GM21447 (cell line): ENCODE measurements around the gene INTS1.

Experiments
- ATAC-seq: cut with Tn5 transposase; IDR thresholded peaks from one replicate; pipeline ENCODE4 v1.9.1; 2021; ENCODE audit not compliant: unreplicated experiment

INTS1 gene

DNA sequence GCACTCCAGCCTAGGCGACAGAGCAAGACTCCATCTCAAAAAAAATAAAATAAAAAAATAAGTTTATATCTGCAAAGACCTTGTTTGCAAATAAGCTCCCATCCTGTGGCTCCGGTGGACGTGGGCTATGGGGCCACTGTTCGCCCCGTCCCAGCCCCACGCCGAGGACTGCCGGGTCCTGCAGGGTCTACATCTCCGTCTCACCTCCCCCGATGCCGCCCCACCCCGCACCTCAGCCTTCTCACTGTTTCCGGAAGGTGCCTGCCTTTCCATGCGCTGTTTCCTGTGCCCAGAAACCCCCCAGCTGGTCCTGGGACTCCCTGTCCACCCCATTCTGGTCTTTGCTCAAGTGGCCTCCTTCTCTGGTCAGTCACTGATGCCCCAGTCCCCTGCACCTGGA, 5.0 kb upstream of the INTS1 start:
- ATAC-seq, result no peak

DNA sequence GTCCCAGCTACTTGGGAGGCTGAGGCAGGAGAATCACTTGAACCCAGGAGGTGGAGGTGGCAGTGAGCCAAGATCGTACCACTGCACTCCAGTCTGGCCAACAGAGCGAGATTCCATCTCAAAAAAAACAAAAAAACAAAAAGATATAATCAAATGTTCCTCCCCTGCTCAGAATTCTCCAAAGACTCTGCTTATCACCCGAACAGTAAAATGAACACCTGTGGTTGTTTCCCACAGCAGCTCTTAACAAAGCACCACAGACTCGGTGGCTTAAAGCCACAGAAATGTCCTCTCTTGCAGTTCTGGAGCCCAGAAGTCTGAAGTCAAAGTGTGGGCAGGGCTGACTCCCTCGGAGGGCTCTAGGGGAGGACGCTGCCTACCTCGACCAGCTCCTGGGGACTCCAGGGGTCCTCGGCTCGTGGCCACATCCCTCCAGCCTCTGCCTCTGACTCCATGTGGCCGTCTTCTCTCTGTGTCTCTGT, 4.1 kb upstream of the INTS1 start:
- no peak for ATAC-seq

DNA sequence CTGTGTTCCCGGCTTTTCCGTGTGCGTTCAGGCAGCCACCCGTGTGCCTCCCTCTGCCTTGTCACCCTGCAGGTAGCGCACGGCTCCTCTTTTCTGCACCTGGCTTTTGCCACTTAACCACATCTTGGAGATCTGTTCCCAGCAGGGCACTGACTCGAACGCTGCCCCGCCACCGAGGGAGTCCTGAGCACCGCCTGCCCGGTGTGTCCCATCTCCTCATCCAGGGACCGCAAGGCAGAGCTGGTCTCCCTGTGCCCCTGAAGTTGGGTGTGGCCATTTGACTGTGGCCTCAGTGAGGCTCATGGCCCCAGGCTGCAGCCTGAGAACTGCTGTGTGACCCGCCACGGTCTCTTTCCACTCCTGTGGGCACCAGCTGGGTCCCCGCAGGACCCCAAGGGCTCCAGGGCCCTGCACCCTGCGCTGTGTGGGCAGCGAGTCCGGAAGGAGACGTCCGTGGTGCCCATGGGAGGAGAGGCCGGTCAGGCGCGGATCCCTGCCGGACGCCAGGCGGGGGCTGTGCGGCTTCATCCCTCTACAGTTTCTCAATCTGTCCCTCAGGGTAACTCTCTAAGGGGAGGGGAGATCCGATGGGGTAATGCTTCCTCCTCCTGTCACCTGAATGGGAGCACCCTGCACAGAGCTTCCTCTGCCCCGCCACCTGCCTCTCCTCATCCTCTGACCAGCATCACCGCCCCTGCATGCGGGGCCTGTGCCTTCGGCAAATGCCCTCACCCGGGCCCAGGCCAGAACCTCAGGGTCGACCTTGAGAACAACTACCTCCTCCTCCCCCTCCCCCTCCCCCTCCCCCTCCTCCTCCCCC, 1.8 kb upstream of the INTS1 start:
- ATAC-seq, result no peak

DNA sequence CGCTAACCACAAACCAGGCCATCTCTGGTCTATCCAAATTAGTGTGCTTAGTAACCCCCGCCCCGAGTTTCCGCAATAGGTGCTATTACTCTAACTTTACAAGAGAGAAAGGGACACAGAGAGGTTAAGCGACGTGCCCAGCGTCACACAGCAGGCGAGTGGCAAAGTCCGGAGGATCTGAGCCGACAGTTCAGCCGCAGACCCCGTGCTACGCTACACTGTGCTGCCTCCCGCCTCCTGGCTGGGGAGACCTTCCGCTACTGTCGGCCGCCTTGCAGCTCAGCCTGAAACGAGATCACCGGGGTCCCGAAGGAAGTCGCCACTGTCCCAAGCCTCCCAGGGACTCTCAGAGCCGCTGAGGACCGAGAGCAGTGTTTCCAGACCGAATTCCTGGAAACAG, 799 bp downstream of the INTS1 start:
- no peak for ATAC-seq

DNA sequence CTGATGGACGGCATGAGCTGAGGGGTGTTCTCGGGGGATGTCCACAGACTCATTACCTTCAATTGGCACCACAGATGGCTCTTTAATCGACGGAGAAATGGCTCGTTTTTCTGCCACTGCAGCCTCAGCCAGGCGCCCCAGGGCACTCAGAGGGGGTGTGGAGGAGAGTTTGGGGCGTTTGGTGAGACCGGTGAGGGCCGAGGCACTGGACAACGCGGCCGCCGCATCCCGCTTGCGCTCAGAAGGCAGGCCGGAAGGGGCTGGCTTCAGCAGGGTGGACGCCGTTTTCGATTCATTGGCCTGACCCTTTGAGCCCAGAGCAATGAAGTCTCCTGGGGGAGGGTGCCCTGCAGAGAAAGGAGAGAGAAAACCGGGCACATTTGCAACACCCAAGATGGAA, 1.3 kb downstream of the INTS1 start:
- ATAC-seq, result no peak

DNA sequence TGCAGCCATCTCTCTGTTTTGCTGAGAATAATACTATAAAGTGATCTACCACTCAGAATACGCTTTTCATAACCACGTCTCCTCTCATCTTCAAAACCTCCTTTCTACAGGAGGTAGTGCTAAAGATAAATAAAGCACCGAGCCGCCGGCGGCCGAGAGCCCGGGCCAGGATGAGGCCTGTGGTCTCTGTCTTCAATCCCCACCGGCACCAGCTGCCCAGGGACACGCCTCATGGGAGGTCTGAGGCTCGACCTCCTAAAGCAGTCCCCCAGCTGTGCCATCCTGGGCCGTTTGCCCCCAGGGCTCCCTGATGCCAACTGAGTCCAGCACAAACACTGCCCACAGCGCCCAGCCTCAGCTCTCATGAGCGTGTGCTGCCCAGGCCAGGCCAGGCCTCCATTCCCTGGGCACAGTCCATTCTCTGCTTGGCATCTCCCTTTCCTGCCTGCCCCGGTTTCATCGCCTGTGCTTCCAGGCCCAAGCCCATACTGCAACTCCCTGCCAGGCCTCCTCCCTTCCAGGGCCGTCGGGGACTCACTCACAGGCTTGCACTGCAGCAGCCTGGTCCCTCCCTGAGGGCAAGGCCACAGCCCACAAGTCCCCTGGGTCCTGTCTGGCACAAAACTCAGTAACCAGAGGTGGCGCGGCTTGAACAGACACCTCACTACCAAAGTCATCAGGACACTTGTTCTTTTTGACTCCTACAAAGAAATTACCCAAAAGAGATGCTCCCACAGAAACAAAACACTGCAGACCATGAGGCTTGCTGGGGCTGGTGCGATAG, 2.5 kb downstream of the INTS1 start:
- no peak for ATAC-seq

DNA sequence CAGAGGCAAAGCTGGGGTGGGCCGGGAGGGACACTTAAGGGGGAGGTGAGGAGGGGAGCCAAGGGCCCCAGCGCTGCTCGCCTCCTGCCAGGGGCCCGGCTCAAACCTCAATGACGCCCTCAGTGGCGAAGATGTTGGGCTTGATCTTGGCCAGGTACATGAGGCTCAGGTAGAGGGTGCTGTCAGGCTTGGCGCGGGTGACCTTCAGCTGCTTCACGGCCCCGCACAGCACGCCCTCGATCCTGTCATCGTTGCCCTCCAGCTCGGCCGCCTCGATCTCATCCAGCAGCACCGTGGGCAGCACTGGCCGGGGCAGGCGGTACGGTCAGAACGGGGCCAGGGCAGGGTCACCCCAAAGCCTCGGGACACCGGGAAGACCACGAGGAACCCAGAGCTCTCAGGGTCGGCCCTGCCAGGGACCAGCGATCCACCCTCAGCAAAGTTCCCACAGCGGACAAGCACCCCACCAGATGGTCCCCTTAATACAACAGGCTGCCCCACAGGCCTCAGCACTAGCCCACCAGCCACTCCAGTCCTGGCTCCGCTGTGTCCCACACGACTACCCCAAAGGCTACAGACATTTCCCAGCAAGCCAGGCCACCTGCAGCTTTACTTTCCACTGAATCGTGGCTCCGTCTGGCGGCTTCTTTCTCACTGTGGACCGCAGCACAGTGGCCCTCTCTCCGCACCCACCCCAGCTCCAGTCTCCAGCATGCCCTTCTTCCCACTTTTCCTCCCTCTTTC, 4.0 kb downstream of the INTS1 start:
- ATAC-seq, result no peak

DNA sequence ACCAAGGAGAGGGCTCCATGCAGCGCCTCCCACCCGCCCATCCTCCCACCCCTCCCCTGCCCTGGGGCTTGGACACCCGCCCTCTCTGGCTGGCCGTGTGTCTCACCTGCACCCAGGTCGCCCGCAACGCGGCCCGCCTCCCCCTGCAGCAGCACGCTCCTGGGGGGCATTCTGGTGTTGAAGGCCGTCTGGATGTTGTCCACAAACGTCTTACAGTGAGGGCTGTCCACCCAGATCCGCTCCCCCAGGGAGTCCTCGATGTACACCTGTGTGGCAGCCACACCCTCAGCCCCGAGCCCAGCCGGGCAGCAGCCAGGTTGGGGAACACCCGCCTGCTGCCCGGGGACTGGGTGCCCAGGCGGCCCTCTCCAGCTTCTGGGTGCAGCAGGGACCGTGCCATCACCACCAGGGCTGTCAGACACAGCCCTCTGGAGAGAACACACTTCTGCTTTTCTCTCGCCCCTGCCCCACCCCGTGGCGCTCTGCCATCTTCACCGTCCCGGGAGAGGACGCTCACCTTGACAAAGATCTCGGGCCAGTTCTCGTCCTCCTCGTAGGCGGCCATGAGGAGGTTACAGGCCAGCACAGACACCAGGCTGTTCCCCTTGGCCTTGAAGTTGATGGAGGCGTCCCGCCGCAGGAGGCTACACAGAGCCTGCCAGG, 4.7 kb downstream of the INTS1 start:
- ATAC-seq, result no peak

DNA sequence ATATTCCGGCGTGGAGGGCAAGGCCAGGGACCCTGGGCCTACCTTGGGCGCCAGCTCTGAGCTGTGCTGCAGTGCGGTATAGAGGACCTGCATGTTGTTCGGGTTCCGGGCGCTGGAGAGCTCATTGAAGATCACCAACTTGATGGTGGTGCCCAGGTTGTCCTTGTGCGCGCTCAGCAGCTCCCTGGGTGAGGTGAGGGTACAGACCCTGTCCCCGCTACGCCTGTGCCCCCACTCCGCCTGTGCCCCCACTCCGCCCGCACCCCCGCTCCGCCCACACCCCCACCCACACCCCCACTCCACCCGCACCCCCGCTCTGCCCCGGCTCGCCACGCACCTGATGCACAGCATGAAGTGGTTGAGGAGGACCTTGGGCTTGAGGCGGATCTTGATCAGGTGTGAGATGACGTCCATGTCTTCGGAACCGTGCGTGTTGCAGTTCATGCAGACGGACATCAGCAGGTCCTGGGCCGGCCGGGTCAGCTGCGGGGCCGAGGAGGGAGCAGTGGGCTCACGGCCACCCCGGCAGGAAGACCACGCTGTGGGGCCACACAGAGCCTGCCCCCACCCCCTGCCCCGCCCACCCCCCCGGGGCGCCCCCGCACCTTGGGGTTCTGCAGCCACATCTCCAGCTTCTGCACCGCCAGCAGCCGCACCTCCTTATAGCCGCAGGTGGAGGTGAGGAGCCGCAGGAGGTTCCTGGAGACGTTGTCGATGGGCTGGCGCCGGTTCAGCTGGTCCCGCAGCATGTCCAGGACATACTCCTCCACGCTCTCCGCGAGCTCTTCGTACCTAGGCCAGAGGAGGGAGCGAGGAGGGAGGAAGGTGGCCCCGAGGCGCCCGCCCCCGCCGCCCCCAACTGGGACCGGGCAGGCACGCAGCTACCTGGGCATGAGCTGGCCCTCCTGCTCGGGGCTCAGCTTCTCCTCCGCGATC, 5.6 kb downstream of the INTS1 start:
- no peak for ATAC-seq

DNA sequence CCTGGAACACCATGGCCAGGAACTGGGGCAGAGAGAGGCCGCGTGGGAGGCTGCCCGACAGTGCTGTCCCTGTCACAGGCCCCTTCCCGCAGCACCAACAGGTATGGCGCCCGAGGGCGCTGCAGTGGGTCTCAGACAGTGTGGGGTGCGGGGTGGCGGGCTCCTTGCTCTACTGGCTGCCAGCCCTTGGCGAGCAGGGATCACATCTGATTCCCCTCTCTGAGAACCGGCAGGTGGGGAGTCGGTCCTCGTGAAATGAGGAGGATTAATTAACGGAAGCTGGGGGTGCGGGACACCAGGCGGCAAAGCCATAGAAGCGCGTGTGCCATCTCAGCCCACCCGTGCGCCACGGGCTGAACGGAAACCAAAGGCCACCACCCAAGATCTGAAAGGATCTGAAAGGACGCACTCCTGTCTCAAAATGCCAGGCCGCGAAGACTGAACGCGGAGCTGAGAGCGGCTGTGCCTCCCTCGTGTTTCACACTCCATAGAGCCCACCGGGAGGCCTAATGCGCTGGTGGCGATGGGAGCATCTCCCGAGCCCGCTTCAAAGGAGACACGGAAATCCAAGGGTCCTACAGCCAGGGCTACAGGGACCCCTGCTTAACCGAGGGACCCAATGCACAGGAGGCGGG, 6.8 kb downstream of the INTS1 start:
- ATAC-seq, result no peak

DNA sequence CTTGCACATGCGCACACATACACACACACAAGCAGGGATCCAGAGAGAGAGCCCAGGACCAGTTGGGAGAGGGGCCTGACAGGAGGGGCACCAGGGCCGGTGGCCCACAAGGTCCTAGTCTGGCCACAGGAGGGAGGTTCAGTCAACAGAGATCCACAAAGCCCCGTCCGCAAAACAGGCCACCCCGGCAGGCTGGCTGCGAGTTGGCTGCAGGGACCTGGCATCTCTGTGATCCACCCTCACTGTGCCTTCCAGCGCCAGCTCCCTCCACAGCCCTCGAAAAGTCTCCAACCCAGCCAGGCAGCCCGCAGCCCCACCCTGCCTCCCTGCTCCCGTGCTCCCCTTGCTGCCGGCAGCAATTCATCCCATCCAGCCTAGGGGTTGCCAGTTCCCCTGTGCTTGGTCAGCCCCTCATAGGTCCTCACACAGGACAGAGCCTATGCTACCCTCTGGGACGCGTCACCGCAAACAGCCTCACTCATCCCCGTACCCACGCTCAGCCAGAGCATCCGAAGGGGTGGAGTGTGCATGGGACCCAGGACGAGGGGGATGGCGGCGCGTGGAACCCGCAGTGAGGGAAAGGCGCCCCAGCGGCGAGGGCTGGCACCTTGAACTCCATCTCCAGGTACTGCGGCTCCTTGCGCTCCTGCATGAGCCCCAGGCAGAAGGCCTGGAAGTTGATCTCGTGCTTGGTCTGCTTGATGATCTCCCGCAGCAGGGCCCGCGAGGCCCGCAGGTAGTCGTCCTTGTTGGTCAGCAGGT, 7.5 kb downstream of the INTS1 start:
- ATAC-seq, result no peak

DNA sequence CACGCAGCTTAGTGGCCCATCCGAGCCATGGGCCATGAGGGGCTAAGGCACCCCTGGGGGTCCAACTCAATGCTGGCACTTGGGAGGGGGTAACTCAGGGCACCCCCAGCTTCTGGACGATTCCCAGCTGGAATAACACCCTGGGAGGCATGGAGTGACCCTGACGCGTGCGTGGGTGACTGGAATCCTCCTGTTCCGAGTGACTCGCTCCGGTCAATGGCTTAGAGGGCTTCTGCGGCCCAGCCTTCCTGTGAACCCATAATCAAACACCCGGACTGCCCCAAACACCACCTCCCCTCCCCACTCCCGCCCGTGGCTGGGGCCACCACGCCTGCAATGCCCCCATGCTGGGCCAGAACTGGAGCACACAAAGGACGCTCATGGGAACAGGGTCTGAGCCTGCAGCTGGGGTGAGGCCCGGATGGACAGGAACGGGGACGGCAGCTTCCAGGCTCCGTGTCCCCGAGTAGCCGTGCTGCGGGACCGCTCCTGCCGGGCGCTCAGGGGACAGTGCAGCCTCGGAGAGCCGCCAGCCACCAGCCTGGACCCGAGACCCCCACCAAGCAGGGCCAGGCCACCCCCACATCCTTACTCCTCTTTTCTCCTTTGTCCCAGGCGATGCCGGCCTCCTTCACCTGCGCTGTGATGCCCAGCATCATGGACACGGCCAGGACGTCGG, 8.5 kb downstream of the INTS1 start:
- no peak for ATAC-seq

DNA sequence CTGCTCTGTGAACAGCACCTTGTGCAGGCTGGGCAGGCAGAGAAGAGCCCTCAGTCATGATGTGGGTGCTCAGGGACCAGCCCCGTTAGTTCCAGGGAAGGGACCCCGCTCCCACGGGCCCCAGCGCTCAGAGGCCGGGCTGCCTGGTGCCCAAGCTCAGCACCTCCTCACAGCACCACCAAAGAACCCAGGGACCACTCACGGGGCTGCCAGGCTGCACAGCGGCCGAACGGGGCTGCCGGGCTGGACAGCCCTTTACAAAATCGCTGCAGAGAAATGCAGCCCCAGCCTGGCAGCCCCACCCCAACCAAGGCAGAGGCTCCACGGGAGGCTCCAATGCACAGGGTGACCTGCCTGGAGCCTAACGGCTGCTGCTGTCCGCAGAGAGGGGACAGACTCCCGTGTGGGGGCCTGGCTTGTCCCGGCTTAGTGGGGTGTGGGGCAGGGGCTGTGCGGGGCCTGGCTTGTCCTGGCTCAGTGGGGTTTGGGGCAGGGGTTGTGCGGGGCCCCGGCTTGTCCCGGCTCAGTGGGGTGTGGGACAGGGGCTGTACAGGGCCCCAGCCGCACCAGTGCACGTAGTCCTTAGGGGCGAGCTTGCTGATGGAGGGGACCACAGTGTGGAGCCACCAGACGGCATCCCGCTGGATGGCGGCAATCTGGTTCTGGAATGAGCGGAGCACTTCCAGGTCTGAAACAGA, 9.2 kb downstream of the INTS1 start:
- no peak for ATAC-seq

DNA sequence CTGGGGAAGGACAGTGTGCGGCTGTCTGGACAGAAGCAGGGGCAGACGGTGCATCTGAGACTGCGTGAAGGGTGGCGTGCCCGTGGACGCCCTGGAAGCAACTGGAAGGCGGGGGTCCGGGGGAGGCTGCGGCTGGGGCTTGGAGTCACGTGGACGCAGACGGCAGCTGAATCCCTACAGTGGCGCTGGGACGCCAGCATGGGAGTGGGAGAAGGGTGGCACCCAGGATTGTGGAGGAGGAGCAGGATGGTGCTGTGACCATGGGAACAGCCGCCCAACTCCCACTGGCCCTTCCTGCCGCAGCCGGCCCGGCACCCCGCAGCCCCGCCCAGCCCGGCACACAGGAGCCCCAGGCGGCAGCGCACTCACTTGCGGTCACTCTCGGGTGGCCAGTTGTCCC, 9.7 kb downstream of the INTS1 start:
- ATAC-seq, result no peak

DNA sequence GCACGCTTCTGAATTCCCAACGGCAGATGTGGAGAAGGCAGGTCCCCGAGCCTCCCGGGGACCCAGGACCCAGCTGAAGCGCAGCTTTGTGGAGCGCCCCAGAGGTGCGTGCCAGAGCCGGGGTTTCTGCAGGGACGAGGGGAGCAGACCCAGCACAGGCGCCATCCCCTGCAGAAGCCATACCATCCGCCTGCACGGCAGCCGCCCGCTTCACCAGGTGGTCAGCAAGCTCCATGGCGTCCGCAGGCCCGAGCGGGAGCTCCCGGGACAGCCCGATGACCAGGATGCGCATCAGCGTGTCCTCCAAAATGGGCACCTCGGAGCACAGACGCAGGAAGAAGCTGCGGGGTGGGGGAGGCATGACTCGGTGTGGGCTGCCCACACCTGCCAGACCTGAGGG, 10.6 kb downstream of the INTS1 start:
- ATAC-seq, result no peak

DNA sequence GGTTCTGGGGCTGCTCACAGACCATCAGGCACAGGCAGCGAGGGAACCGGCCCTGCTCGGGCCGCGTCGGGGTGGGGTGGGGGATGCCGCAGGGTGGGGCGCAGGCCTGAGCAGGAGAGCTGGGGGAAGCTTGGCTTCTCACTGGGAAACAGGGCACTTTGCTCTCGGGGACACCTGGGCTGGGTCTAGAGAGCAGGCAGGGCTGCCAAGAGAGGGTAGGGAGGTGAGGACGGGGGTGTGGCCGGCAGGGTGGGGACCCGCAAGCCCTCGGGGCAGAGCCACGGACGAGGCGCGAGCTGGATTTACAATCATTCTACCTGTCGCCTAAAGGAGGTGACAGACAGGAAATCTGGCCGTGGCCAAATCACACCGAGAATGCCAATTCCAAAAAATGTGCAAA, 11.1 kb downstream of the INTS1 start:
- no peak for ATAC-seq

DNA sequence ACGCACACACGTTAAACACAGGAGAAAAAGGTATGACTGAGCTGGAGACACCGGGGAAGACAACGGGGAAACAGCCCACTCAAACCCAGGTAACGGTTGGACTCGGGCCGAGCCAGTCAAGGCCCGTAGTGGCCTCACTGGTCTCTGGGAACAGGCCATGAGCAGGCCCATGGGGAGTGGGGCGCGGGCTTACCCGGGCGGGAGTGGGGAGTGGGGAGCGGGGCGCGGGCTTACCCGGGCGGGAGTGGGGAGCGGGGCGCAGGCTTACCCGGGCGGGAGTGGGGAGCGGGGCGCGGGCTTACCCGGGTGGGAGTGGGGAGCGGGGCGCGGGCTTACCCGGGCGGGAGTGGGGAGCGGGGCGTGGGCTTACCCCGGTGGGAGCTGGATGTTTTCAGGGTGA, 11.5 kb downstream of the INTS1 start:
- ATAC-seq, result no peak

DNA sequence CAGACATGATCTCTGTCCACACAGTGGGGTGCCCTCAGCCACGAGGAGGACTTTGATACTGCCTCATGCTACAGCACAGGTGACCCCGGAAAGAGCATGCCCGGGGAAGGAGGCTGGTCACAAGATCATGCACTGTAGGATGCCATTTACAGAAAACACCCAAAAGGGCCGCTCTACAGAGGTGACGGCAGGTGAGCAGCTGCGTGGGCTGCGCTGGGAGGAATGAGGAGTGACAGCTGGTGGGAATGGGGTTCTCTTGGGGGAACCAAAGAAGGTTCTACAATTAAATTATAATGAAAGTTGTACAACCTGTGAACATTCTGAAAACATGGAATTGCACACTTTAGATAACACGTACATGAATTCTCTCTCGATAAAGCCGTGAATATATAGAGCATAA, 12.0 kb downstream of the INTS1 start:
- ATAC-seq, result no peak
